Neural cell (in vitro differentiated cells): ENCODE measurements around the gene ACADM. TPM values are rescaled to one million over a fixed set of nuclear protein-coding genes. Genes with fewer than 3 reads are reported as not detected.
"Not testable (repeated sequence)": the region's sequence is repeated elsewhere in the genome, so short reads cannot be mapped to it uniquely, and the experiment has no call there.

ENCODE experiments used
- H2AFZ ChIP-seq: fragments of 200-600, 300-800 bp; sonication (generic), shearing (Covaris generic); 2 replicates; pipeline ENCODE4 v1.6.0; 2014; ENCODE audit warnings: low read depth, mild to moderate bottlenecking, antibody characterized with exemption, low read length, moderate library complexity
- H3F3A ChIP-seq: fragments of 200-600 bp; shearing (Covaris generic); 2 replicates; pipeline ENCODE4 v1.6.1; 2016; ENCODE audit warnings: mild to moderate bottlenecking, moderate library complexity, mixed read lengths, antibody characterized with exemption, low read length; ENCODE audit not compliant: insufficient read depth, poor library complexity, severe bottlenecking
- H3K27ac ChIP-seq: fragments of 200-600, 300-800 bp; sonication (generic), shearing (Covaris generic); 2 replicates; pipeline ENCODE4 v1.5.1; 2014; ENCODE audit warnings: mild to moderate bottlenecking, low read length, moderate library complexity
- H3K27me3 ChIP-seq: fragments of 300-800, 200-600 bp; sonication (generic), shearing (Covaris generic); 2 replicates; pipeline ENCODE4 v1.6.0; 2014; ENCODE audit warnings: mild to moderate bottlenecking, low read depth, low read length, moderate library complexity; ENCODE audit not compliant: insufficient read depth
- H3K36me3 ChIP-seq: fragments of 300-800, 200-600 bp; sonication (generic), shearing (Covaris generic); 2 replicates; pipeline ENCODE4 v1.5.1; 2014; ENCODE audit warnings: mild to moderate bottlenecking, antibody characterized with exemption, low read length, moderate library complexity; ENCODE audit not compliant: insufficient read depth
- H3K4me2 ChIP-seq: fragments of 300-800, 200-600 bp; sonication (generic), shearing (Covaris generic); 2 replicates; pipeline ENCODE4 v1.6.0; 2014; ENCODE audit warnings: mild to moderate bottlenecking, low read length
- H3K4me3 ChIP-seq: fragments of 300-800, 200-600 bp; sonication (generic), shearing (Covaris generic); 2 replicates; pipeline ENCODE4 v1.5.1; 2014; ENCODE audit warnings: mild to moderate bottlenecking, low read length, moderate library complexity
- H3K79me2 ChIP-seq: fragments of 200-600 bp; shearing (Covaris generic); replicated peaks from 2 replicates; pipeline ENCODE4 v1.6.0; 2014; ENCODE audit warnings: mild to moderate bottlenecking, low read length, moderate library complexity; ENCODE audit not compliant: insufficient read depth
- H3K9ac ChIP-seq: fragments of 300-800, 200-600 bp; sonication (generic), shearing (Covaris generic); 2 replicates; pipeline ENCODE4 v1.6.1; 2016; ENCODE audit warnings: mild to moderate bottlenecking, low read length, mixed read lengths
- H3K9me2 ChIP-seq: fragments of 200-600 bp; shearing (Covaris generic); 2 replicates; pipeline ENCODE4 v1.6.1; 2016; ENCODE audit warnings: mild to moderate bottlenecking, low read length, mixed read lengths; ENCODE audit not compliant: insufficient read depth
- H3K9me3 ChIP-seq: fragments of 200-600, 300-800 bp; sonication (generic), shearing (Covaris generic); 2 replicates; pipeline ENCODE4 v1.6.1; 2016; ENCODE audit warnings: mild to moderate bottlenecking, mixed run types, low read length, moderate library complexity, mixed read lengths
- H4K20me1 ChIP-seq: fragments of 200-600 bp; shearing (Covaris generic); 2 replicates; pipeline ENCODE4 v1.6.1; 2016; ENCODE audit warnings: mild to moderate bottlenecking, mixed run types; ENCODE audit not compliant: insufficient read depth
- CTCF ChIP-seq: fragments of 450-650 bp; IDR thresholded peaks from 2 replicates; pipeline ENCODE4 v1.5.1; 2014; ENCODE audit warnings: antibody characterized with exemption, mild to moderate bottlenecking, moderate library complexity; ENCODE audit not compliant: poor library complexity, severe bottlenecking
- EP300 ChIP-seq: fragments of 450-650 bp; conservative IDR thresholded peaks from 2 replicates; pipeline ENCODE4 v1.6.1; 2014; ENCODE audit warnings: antibody characterized with exemption, mild to moderate bottlenecking, moderate library complexity; ENCODE audit not compliant: poor library complexity, severe bottlenecking
- EZH2 ChIP-seq: fragments of 200-600, 300-800 bp; shearing (Covaris generic), sonication (generic); IDR thresholded peaks from 2 replicates; pipeline ENCODE4 v1.6.1; 2014; ENCODE audit warnings: antibody characterized with exemption, low read length, borderline replicate concordance, mild to moderate bottlenecking; ENCODE audit not compliant: insufficient read depth, poor library complexity, severe bottlenecking
- MXI1 ChIP-seq: fragments of 450-650 bp; conservative IDR thresholded peaks from 2 replicates; pipeline ENCODE4 v1.6.1; 2014; ENCODE audit warnings: antibody characterized with exemption, mild to moderate bottlenecking; ENCODE audit not compliant: poor library complexity, severe bottlenecking
- POLR2AphosphoS5 ChIP-seq: IDR thresholded peaks from 2 replicates; pipeline ENCODE4 v1.6.1; 2012
- RAD21 ChIP-seq: fragments of 450-650 bp; conservative IDR thresholded peaks from 2 replicates; pipeline ENCODE4 v1.6.1; 2014; ENCODE audit warnings: antibody characterized with exemption, mild to moderate bottlenecking, moderate library complexity
- SMC3 ChIP-seq: fragments of 450-650 bp; conservative IDR thresholded peaks from 2 replicates; pipeline ENCODE4 v1.6.1; 2014; ENCODE audit warnings: antibody characterized with exemption, mild to moderate bottlenecking, moderate library complexity; ENCODE audit not compliant: poor library complexity
- TAF1 ChIP-seq: IDR thresholded peaks from 2 replicates; pipeline ENCODE4 v1.6.1; 2012; ENCODE audit warnings: low read depth
- polyA plus RNA-seq: library from polyadenylated mRNA; depleted of rRNA; stranded (reverse); fragments of >200 nt; gene quantifications from 2 replicates; pipeline ENCODE4 v1.2.3, GENCODE V29; 2014
- TF ChIP-seq, protein P1 (sequence below): IDR thresholded peaks from 2 replicates; pipeline ENCODE4 v1.6.1; 2012; ENCODE audit warnings: borderline replicate concordance

The ACADM gene
- polyA plus RNA-seq, 1 donor from 2014 or later, result 230 TPM

- no peaks in the 10 kb centered on the region for H3K9me2 ChIP-seq
- no peak overlapping the region for H3K4me3 ChIP-seq
- no peaks in the 10 kb centered on the region for H3F3A ChIP-seq
- H4K20me1 ChIP-seq, result no peaks in the 10 kb centered on the region
- no peak overlapping the region for H3K27ac ChIP-seq
- no peak overlapping the region for H2AFZ ChIP-seq
- H3K9ac ChIP-seq, result no peak overlapping the region
- no peaks in the 10 kb centered on the region for H3K27me3 ChIP-seq
- no peak for TF ChIP-seq POLR2AphosphoS5
- TF ChIP-seq SMC3, result no peak
- TF ChIP-seq EP300, result no peak
- TF ChIP-seq CTCF, result no peak
- TF ChIP-seq, protein P1, sequence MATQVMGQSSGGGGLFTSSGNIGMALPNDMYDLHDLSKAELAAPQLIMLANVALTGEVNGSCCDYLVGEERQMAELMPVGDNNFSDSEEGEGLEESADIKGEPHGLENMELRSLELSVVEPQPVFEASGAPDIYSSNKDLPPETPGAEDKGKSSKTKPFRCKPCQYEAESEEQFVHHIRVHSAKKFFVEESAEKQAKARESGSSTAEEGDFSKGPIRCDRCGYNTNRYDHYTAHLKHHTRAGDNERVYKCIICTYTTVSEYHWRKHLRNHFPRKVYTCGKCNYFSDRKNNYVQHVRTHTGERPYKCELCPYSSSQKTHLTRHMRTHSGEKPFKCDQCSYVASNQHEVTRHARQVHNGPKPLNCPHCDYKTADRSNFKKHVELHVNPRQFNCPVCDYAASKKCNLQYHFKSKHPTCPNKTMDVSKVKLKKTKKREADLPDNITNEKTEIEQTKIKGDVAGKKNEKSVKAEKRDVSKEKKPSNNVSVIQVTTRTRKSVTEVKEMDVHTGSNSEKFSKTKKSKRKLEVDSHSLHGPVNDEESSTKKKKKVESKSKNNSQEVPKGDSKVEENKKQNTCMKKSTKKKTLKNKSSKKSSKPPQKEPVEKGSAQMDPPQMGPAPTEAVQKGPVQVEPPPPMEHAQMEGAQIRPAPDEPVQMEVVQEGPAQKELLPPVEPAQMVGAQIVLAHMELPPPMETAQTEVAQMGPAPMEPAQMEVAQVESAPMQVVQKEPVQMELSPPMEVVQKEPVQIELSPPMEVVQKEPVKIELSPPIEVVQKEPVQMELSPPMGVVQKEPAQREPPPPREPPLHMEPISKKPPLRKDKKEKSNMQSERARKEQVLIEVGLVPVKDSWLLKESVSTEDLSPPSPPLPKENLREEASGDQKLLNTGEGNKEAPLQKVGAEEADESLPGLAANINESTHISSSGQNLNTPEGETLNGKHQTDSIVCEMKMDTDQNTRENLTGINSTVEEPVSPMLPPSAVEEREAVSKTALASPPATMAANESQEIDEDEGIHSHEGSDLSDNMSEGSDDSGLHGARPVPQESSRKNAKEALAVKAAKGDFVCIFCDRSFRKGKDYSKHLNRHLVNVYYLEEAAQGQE, result no peak
- TF ChIP-seq MXI1, result no peak
- no peak overlapping the region for H3K4me2 ChIP-seq
- peaks cover 9% of the 10 kb centered on the region for H3K36me3 ChIP-seq
- H3K79me2 ChIP-seq, result no peaks in the 10 kb centered on the region
- no peaks in the 10 kb centered on the region for H3K9me3 ChIP-seq
These were observed 72.7 kb downstream of the ACADM start for GRCh38 chr1:75797273-75797588.

- Histone ChIP-seq H3K9me3 (no peaks in the 10 kb centered on the region), H3K9ac (no peak overlapping the region), H3K4me2 (no peak overlapping the region), H2AFZ (no peak overlapping the region), H3K4me3 (no peak overlapping the region), H3K27ac (no peak overlapping the region), H3K79me2 (no peaks in the 10 kb centered on the region), H4K20me1 (no peaks in the 10 kb centered on the region), H3F3A (no peaks in the 10 kb centered on the region), H3K9me2 (no peaks in the 10 kb centered on the region), H3K27me3 (no peaks in the 10 kb centered on the region), H3K36me3 (peaks cover 9% of the 10 kb centered on the region)
- TF ChIP-seq EZH2, result no peak
- TF ChIP-seq EP300, result no peak
- TF ChIP-seq CTCF, result no peak
- TF ChIP-seq, protein P1, result no peak
- TF ChIP-seq TAF1, result no peak
- TF ChIP-seq MXI1, result no peak
- TF ChIP-seq SMC3, result no peak
- no peak for TF ChIP-seq POLR2AphosphoS5
- TF ChIP-seq RAD21, result no peak
These were observed 73.2 kb downstream of the ACADM start for GRCh38 chr1:75797606-75798216.

GRCh38 chr1:75801480-75801879 is 77.0 kb downstream of the ACADM start:
- H3K4me2 ChIP-seq, H3K79me2 ChIP-seq, H3K9me3 ChIP-seq, H4K20me1 ChIP-seq, H3K4me3 ChIP-seq, H3K27me3 ChIP-seq, H3K36me3 ChIP-seq, H2AFZ ChIP-seq, H3K27ac ChIP-seq, H3K9me2 ChIP-seq, H3K9ac ChIP-seq, H3F3A ChIP-seq: not testable (repeated sequence)
